Measurements from ENCODE around the gene SLCO2B1.
"Not testable (repeated sequence)": the region's sequence is repeated elsewhere in the genome, so short reads cannot be mapped to it uniquely, and the experiment has no call there.

The SLCO2B1 gene

GRCh38 chr11:75150879-75151278 is at the start of gene SLCO2B1:
TSS of gene SLCO2B1 (plus strand) at chr11:75151107. CDS start at chr11:75151382, 275 bp downstream.
- Histone ChIP-seq H4K20me1 (peaks cover 0 to 34% (median 0%) of the 10 kb centered on the region in 11 experiments; a peak in 4 of 22 replicates), H3K4me1 (peaks cover 49 to 100% (median 74%) of the 10 kb centered on the region in 10 experiments), H3K27me3 (no peaks in the 10 kb centered on the region), H3K9ac (peak within 1 kb of the TSS in 5 of 11 experiments; percentile 14 to 94 (median 69); a peak in 8 of 22 replicates), H3K4me2 (peak within 1 kb of the TSS; percentile 10 to 100 (median 40); a peak in 18 of 22 replicates), H3K4me3 (peak within 1 kb of the TSS in 4 of 10 experiments; percentile 41 to 76 (median 70); a peak in 7 of 20 replicates), H3K9me3 (replicated peaks in 1 of 11) (no peaks in the 10 kb centered on the region), H3K27ac (peak within 1 kb of the TSS in 3 of 11 experiments; percentile 44 to 73 (median 55); a peak in 6 of 22 replicates), H3K36me3 (peaks cover 0 to 45% (median 0%) of the 10 kb centered on the region in 11 experiments; a peak in 4 of 22 replicates)
- TF ChIP-seq Cebpa-rat (IDR thresholded peaks at IDR 0.05), result no peak

DNA sequence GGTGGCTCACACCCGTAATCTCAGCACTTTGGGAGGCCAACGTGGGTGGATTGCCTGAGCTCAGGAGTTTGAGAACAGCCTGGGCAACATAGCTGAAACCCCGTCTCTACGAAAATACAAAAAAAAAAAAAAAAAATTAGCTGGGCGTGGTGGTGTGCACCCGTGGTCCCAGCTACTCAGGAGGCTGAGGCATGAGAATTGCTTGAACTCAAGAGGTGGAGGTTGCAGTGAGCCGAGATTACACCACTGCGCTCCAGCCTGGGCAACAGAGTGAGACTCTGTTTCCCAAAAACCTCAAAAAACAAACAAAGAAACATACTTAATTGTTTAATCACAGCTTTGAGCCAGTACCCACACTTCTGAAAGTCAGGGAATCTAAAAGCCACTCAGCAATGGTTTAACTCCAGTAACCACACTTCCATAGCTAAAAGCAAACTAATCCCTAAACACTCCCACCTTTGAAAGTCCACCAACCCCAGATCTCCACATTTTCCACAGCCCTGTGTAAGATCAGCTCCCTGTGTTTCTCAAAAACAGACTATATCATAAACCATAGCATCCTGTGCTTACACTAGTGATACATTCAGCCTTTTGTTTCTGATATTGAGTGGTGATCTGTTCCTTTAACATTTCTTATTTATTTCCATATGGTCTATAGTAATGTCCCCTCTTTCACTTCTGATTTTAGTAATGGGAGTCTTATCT is 49.3 kb upstream of the SLCO2B1 start:
- no peak overlapping the region for H3K27ac ChIP-seq
- H3K4me2 ChIP-seq, result no peak overlapping the region; a peak in 1 of 22 replicates
- peaks cover 0 to 18% (median 0%) of the 10 kb centered on the region in 10 experiments; a peak in 7 of 20 replicates for H3K4me1 ChIP-seq
- H3K9me3 ChIP-seq (replicated peaks in 1 of 11), result peaks cover 0 to 5% (median 0%) of the 10 kb centered on the region in 11 experiments; a peak in 5 of 22 replicates
- no peak for TF ChIP-seq Cebpa-rat (IDR thresholded peaks at IDR 0.05)
- H3K36me3 ChIP-seq, result no peaks in the 10 kb centered on the region
- H4K20me1 ChIP-seq, result no peaks in the 10 kb centered on the region
- no peak overlapping the region for H3K4me3 ChIP-seq
- H3K27me3 ChIP-seq, result no peaks in the 10 kb centered on the region
- no peak overlapping the region for H3K9ac ChIP-seq

DNA sequence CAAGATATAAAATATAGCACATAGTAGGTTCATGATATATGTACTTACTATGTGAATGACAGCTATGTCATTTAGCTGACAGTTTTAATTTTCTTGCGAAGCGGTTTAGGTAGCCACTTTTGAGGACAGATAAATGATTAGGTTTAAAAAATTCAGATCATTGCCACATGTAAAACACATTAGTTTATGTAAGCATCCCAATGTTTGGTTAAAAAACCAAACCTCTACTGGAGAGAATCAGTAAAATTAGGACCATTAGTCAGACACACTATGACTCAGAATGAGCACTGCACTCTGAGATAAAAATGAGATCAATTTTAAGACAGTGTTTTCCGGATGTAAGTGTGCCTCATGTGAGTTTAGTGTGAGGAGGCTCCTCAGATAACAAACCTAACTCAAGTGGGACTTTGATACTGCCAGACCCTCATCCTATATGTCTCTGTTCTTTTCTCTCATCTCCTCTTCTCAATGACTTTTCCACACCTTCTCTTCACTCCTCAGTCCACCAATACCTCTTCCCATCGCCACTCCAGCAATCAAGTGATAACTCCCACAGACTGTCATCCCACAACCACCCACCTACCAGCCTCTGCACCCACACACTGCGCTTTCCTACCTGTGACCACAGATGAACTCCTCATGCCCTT is 47.4 kb upstream of the SLCO2B1 start:
- H3K4me2 ChIP-seq, result no peak overlapping the region
- H3K4me3 ChIP-seq, result no peak overlapping the region

DNA sequence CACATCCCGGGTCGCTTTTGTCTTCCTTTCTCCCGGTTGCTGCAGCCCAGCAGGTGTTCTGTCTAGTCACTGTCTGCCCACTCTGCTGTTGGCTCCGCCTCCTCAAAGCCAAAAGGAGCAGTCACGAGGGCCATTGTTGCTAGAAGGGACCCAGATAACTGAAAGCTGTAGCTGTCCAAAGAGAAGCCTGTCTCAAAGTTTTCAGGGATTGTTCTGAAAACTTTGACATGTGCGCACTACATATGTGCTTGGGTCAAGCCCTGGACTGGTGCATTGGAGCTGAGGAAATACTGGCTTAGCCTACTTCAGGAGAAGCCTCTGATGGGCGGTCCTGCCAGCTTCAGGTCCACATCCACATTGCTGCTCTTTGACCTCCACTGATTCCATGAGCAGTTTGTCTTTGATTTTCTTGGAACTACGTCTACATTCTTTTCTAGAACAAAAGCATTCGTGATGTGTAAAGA is 45.4 kb upstream of the SLCO2B1 start:
- Histone ChIP-seq H3K4me2 (no peak overlapping the region), H3K27ac (no peak overlapping the region)
- no peak for TF ChIP-seq Cebpa-rat (IDR thresholded peaks at IDR 0.05)

More for the DNA sequence above, 47.4 kb upstream of the SLCO2B1 start:
- Histone ChIP-seq H3K36me3 (no peaks in the 10 kb centered on the region), H3K27ac (no peak overlapping the region), H3K9ac (no peak overlapping the region), H3K9me3 (replicated peaks in 1 of 11) (peaks cover 0 to 7% (median 0%) of the 10 kb centered on the region in 11 experiments; a peak in 5 of 22 replicates), H3K27me3 (no peaks in the 10 kb centered on the region), H3K4me1 (peaks cover 0 to 18% (median 0%) of the 10 kb centered on the region in 10 experiments; a peak in 7 of 20 replicates), H4K20me1 (no peaks in the 10 kb centered on the region)
- TF ChIP-seq Cebpa-rat (IDR thresholded peaks at IDR 0.05), result no peak

GRCh38 chr11:75105967-75106681 is 44.8 kb upstream of the SLCO2B1 start:
- H4K20me1 ChIP-seq, H3K4me1 ChIP-seq, H3K9ac ChIP-seq, H3K4me2 ChIP-seq, H3K27me3 ChIP-seq, H3K27ac ChIP-seq, H3K4me3 ChIP-seq, H3K36me3 ChIP-seq: not testable (repeated sequence)
- H3K9me3 ChIP-seq (replicated peaks in 1 of 11), result peaks cover 14 to 24% (median 16%) of the 10 kb centered on the region in 11 experiments

More for the DNA sequence above, 45.4 kb upstream of the SLCO2B1 start:
- peaks cover 8 to 19% (median 10%) of the 10 kb centered on the region in 11 experiments; a peak in 20 of 22 replicates for H3K9me3 ChIP-seq (replicated peaks in 1 of 11)
- H3K9ac ChIP-seq, result no peak overlapping the region
- H3K27me3 ChIP-seq, result no peaks in the 10 kb centered on the region
- no peaks in the 10 kb centered on the region for H4K20me1 ChIP-seq
- H3K4me1 ChIP-seq, result peaks cover 0 to 10% (median 0%) of the 10 kb centered on the region in 10 experiments; a peak in 7 of 20 replicates
- H3K4me3 ChIP-seq, result no peak overlapping the region
- H3K36me3 ChIP-seq, result no peaks in the 10 kb centered on the region

GRCh38 chr11:75107187-75107586 is 43.7 kb upstream of the SLCO2B1 start:
- H3K4me3 ChIP-seq, result no peak overlapping the region
- peaks cover 0 to 5% (median 0%) of the 10 kb centered on the region in 10 experiments; a peak in 2 of 20 replicates for H3K4me1 ChIP-seq
- peaks cover 25 to 34% (median 26%) of the 10 kb centered on the region in 11 experiments for H3K9me3 ChIP-seq (replicated peaks in 1 of 11)
- H3K4me2 ChIP-seq, result no peak overlapping the region
- H4K20me1 ChIP-seq, result no peaks in the 10 kb centered on the region
- TF ChIP-seq Cebpa-rat (IDR thresholded peaks at IDR 0.05), result no peak
- H3K36me3 ChIP-seq, result no peaks in the 10 kb centered on the region
- no peaks in the 10 kb centered on the region for H3K27me3 ChIP-seq
- no peak overlapping the region for H3K9ac ChIP-seq
- H3K27ac ChIP-seq, result no peak overlapping the region

DNA sequence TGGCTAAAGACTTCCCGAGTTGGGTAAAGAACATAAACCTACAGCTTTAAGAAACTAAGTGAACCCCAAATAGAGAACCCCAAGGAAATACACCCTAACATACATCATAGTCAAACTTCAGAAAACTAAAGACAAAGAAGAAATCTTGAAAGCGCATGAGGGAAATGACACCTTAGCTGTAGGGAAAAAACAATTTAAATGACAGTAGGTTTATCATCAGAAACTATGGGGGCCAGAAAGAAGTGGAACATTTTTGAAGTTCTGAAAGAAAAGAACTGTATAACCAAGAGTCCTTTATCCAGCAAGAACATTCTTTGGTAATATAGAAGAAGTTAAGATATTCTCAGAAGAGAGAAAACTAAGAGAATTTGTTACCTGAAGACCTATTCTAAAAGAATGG is 38.7 kb upstream of the SLCO2B1 start:
- Histone ChIP-seq H3K27me3 (no peaks in the 10 kb centered on the region), H3K36me3 (no peaks in the 10 kb centered on the region), H3K4me2 (no peak overlapping the region), H3K9ac (no peak overlapping the region), H3K4me3 (no peak overlapping the region), H3K27ac (no peak overlapping the region), H3K9me3 (replicated peaks in 1 of 11) (peaks cover 52 to 66% (median 58%) of the 10 kb centered on the region in 11 experiments), H3K4me1 (no peaks in the 10 kb centered on the region), H4K20me1 (no peaks in the 10 kb centered on the region)
- TF ChIP-seq Cebpa-rat (IDR thresholded peaks at IDR 0.05), result no peak

GRCh38 chr11:75113030-75113429 is 37.9 kb upstream of the SLCO2B1 start:
- no peaks in the 10 kb centered on the region for H3K27me3 ChIP-seq
- no peak overlapping the region for H3K4me3 ChIP-seq
- H3K27ac ChIP-seq, result no peak overlapping the region
- no peak overlapping the region for H3K4me2 ChIP-seq
- no peak for TF ChIP-seq Cebpa-rat (IDR thresholded peaks at IDR 0.05)
- no peaks in the 10 kb centered on the region for H3K4me1 ChIP-seq
- H3K9me3 ChIP-seq (replicated peaks in 1 of 11), result peaks cover 54 to 72% (median 63%) of the 10 kb centered on the region in 11 experiments
- no peak overlapping the region for H3K9ac ChIP-seq
- H3K36me3 ChIP-seq, result no peaks in the 10 kb centered on the region
- H4K20me1 ChIP-seq, result no peaks in the 10 kb centered on the region

GRCh38 chr11:75114465-75114864 is 36.4 kb upstream of the SLCO2B1 start:
- Histone ChIP-seq H3K36me3 (no peaks in the 10 kb centered on the region), H3K9me3 (replicated peaks in 1 of 11) (peaks cover 69 to 86% (median 76%) of the 10 kb centered on the region in 11 experiments), H4K20me1 (no peaks in the 10 kb centered on the region), H3K9ac (no peak overlapping the region), H3K27ac (no peak overlapping the region), H3K4me1 (no peaks in the 10 kb centered on the region), H3K27me3 (no peaks in the 10 kb centered on the region), H3K4me2 (no peak overlapping the region), H3K4me3 (no peak overlapping the region)
- no peak for TF ChIP-seq Cebpa-rat (IDR thresholded peaks at IDR 0.05)
